GM15510 (cell line): ENCODE measurements around the gene RRP36.

ENCODE experiments used
- POLR2A ChIP-seq: IDR thresholded peaks from 3 replicates; pipeline ENCODE4 v1.6.1; 2011; ENCODE audit warnings: borderline replicate concordance; ENCODE audit not compliant: insufficient read length; ENCODE audit errors: extremely low read depth

The RRP36 gene

GRCh38 chr6:43021270-43022047, at the start of gene RRP36:
Gene RRP36, plus strand, starts transcription at chr6:43021623. Its CDS starts 32 bp downstream, at chr6:43021655.
- TF ChIP-seq POLR2A: peak; percentile 75

GRCh38 chr6:42971746-42972327, 49.6 kb upstream of the RRP36 start:
- no peak for TF ChIP-seq POLR2A

GRCh38 chr6:42973926-42974325, 47.5 kb upstream of the RRP36 start:
- TF ChIP-seq POLR2A: no peak

- TF ChIP-seq POLR2A: no peak
These were observed 46.4 kb upstream of the RRP36 start for GRCh38 chr6:42974919-42975505.

- TF ChIP-seq POLR2A: no peak
These were observed 43.0 kb upstream of the RRP36 start for GRCh38 chr6:42978487-42978838.

GRCh38 chr6:42978839-42979522, 42.4 kb upstream of the RRP36 start, which contains the start of gene PEX6:
Gene PEX6, minus strand, starts transcription at chr6:42979181. Its CDS starts 31 bp downstream, at chr6:42979150.
- peak; percentile 93 for TF ChIP-seq POLR2A

GRCh38 chr6:42979523-42980177, 41.8 kb upstream of the RRP36 start:
- TF ChIP-seq POLR2A: no peak

GRCh38 chr6:42981836-42982235, 39.6 kb upstream of the RRP36 start:
- TF ChIP-seq POLR2A: no peak

GRCh38 chr6:42984001-42984923, 37.2 kb upstream of the RRP36 start, which contains the start of gene PPP2R5D:
Gene PPP2R5D, plus strand, starts transcription at chr6:42984570. Its CDS starts 108 bp downstream, at chr6:42984678.
- peak; percentile 92 for TF ChIP-seq POLR2A

- no peak for TF ChIP-seq POLR2A
These were observed 36.4 kb upstream of the RRP36 start for GRCh38 chr6:42984924-42985475.

GRCh38 chr6:42987533-42988451, 33.6 kb upstream of the RRP36 start:
- no peak for TF ChIP-seq POLR2A

- no peak for TF ChIP-seq POLR2A
These were observed 32.9 kb upstream of the RRP36 start for GRCh38 chr6:42988486-42989020.
